Endothelial cell of umbilical vein (primary cell): Measurements from ENCODE around the gene FBXO2.

Source experiments
- JUN ChIP-seq: IDR thresholded peaks from 2 replicates; pipeline ENCODE4 v1.6.1; 2011; ENCODE audit warnings: borderline replicate concordance, low read depth; ENCODE audit not compliant: insufficient read length, insufficient read depth
- POLR2A ChIP-seq: IDR thresholded peaks from 2 replicates; pipeline ENCODE4 v1.6.1; 2012; ENCODE audit warnings: low read depth, mild to moderate bottlenecking, control low read depth, low read length
- TF ChIP-seq, protein P1 (sequence below), 2 donors: IDR thresholded peaks; 1 replicate in 1 of 2; 2 replicates in 1 of 2; pipeline ENCODE4 v1.5.1; 2011; ENCODE audit warnings: low read length in 2 of 2, mild to moderate bottlenecking in 2 of 2, moderate library complexity in 2 of 2, control low read depth in 1 of 2, inconsistent platforms in 1 of 2, low read depth in 1 of 2; ENCODE audit not compliant: insufficient read depth in 1 of 2; ENCODE audit errors: extremely low read depth in 1 of 2

DNA sequence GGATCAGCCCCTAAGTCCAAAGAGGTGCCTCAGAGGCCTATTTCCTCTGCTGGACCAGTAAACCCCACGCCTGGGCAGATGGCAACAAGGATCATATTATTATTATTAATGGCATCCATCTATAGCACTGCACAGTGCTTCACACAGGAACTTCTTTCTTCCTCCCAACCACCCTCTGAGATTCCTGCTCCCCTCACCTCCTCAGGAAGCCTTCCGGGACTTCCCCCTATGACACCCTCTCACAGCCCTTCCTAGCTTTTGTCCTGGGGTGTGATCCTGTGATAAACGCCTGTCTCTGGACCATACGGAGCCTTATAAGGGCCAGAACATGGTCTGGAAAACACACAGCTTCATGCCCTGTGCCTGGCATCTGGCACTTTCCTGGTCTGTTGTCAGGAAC, 3.2 kb downstream of the FBXO2 start:
- TF ChIP-seq, protein P1, sequence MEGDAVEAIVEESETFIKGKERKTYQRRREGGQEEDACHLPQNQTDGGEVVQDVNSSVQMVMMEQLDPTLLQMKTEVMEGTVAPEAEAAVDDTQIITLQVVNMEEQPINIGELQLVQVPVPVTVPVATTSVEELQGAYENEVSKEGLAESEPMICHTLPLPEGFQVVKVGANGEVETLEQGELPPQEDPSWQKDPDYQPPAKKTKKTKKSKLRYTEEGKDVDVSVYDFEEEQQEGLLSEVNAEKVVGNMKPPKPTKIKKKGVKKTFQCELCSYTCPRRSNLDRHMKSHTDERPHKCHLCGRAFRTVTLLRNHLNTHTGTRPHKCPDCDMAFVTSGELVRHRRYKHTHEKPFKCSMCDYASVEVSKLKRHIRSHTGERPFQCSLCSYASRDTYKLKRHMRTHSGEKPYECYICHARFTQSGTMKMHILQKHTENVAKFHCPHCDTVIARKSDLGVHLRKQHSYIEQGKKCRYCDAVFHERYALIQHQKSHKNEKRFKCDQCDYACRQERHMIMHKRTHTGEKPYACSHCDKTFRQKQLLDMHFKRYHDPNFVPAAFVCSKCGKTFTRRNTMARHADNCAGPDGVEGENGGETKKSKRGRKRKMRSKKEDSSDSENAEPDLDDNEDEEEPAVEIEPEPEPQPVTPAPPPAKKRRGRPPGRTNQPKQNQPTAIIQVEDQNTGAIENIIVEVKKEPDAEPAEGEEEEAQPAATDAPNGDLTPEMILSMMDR (IDR thresholded peaks at IDR 0.05; ENCODE audit: extremely low read depth in 1 of 2, insufficient read depth in 1 of 2, low read depth in 1 of 2, low read length in 2 of 2): no peak
- TF ChIP-seq JUN (no peak), POLR2A (no peak)
